GM18526 (cell line): ENCODE results near the gene TEX52.

ENCODE experiments used
- POLR2A ChIP-seq: IDR thresholded peaks from 3 replicates; pipeline ENCODE4 v1.6.1; 2011; ENCODE audit not compliant: insufficient read length; ENCODE audit errors: extremely low read depth

The TEX52 gene

DNA sequence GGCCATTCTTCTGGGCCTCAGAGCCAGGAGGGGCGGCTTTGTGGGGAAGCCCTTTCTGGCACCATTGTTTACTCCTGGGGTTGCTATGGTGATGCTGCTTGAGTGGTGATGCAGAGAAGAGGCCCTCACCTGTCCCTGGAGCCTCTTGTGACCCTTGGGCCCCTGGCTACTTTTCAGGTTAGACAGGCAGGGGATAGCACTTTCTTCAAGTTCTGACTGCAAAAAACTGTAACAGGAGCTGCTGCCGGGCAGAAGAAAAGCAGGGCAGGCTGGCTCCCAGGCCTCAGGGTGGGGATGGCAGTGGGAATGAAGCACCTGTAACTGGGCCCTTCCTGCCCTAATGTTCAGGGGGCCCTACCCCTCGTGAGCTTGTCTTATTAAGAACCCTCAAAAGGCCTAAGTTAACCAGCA, at the start of gene TEX52:
TSS of gene TEX52 (minus strand) at position 19 of the 411 bp plus-strand sequence. CDS start at position 6, 13 bp downstream.
- no peak for TF ChIP-seq POLR2A

DNA sequence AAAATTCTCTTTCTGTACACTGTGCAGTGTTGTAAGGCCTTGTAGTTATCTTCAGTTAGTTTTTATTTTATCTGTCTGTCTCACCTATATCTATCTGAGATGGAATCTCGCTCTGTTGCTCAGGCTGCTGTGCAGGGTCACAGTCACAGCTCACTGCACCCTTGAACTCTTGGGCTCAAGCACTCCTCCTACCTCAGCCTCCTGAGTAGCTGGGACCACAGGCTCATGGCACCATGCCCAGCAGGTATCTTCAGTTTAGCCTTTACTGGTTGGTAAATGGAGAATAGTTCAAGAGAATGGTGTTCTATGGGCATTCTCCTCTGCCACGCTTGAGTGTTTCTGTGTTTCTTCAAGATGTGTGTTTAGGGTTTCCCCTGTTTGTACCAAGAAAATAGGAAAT, 47.4 kb upstream of the TEX52 start:
- no peak for TF ChIP-seq POLR2A

DNA sequence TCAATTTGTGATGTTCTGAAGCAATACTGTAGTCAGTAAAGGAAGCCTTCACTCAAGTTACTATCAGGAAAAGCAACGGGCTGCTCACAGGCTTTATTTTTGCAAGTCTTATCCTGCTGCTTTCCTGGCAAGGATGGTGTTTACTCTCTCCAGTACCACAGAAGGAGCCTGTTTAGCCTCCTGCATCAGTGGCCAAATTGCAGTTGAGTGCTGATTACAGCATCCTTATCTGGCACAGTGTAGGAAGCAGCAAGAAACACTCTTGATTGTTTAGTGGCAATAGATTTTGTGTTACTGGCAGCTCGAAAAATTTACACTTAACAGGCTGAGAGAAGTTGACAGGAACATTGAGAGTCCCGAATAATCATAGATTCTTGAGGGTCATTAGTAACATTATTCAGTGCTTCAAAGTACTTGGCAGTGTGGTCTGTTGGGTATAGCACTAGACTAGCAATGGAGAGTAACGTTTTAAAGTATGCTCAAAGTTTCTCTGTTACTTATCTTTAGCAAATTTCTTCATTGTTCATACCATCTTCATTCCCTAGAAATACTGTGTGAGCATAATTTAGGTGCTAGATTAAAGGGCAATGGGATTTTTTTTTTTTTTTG, 45.5 kb upstream of the TEX52 start:
- no peak for TF ChIP-seq POLR2A

DNA sequence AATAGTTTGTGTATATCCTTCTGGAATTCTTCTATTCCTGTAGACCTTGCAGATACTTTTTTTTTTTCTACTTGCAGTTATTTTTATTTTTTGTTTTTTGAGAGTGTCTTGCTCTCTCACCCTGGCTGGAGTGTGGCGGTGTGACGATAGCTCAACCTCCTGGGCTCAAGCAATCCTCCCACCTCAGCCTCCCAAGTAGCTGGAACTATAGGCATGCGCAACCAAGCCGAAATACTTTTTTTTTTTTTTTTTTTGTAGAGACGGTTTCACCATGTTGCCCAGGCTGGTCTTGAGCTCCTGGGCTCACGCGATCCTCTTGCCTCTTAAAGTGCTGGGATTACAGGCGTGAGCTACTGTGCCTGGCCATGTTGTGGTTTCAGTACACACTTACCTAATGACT, 43.8 kb upstream of the TEX52 start:
- no peak for TF ChIP-seq POLR2A

DNA sequence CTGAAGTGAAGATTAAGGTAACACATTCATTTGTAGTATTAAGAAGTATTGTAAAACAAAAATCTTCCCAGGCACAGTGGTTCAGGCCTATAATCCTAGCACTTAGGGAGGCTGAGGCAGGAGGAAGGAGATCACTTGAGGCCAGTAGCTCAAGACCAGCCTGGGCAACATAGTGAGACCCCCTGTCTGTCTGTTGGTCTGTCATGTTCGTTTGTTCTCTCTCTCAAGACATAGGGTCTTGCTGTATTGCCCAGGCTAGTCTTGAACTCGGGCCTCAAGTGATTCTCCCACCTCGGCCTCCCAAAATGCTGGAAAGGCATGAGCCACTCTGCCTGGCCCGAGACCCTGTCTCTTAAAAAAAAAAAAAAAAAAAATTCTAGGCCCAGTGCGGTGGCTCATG, 40.6 kb upstream of the TEX52 start:
- TF ChIP-seq POLR2A = no peak

DNA sequence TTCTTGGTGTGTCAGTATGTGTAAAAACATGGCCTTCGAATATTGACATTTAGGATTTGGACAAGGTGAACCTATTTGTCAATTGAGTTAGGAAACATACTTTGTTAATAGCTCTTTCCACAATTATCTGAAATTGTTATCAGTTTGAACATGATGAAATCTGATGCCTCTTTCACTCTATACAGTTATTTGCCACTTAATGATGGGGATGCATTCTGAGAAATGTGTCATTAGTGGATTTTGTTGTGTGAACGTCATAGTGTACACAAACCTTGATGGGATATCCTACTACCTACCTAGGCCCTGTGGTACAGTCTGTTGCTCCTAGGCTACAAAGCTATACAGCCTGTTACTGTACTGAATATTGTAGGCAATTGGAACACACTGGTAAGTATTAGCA, 38.7 kb upstream of the TEX52 start:
- no peak for TF ChIP-seq POLR2A

DNA sequence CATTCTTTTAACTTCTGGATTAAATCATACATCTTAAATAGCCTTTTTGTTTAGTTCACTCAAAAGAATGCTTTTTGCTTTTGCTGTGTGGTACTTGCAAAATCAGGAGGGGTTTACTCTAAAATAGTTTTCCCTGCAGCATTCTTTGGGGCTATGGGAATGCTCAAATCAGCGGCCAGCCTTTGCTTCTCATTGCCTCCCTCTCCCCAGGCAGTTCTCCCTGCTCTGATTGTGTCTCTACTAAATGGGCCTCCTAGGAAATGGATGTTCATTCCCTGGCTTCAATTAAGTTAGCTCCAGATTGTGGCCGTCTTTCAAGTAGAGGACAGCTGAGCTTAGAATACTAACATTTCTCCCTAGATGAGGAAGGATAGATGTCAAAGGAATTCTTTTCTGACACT, 38.2 kb upstream of the TEX52 start:
- no peak for TF ChIP-seq POLR2A

DNA sequence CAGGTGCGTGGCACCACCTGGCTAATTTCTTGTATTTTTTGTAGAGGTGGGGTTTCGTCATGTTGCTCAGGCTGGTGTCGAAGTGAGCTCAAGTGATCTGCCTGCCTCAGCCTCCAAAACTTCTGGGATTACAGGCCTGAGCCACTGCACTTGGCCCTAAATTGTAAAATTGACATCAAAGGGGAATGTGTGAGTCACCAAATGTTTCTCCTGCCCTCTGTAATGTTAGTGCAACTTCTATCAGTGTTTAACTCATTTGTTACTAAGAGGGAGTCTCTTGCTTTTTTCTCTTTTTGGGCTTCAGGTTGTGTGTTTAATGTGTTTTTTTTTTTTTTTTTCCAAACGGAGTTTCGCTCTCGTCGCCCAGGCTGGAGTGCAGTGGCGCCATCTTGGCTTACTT, 36.2 kb upstream of the TEX52 start:
- TF ChIP-seq POLR2A = no peak

DNA sequence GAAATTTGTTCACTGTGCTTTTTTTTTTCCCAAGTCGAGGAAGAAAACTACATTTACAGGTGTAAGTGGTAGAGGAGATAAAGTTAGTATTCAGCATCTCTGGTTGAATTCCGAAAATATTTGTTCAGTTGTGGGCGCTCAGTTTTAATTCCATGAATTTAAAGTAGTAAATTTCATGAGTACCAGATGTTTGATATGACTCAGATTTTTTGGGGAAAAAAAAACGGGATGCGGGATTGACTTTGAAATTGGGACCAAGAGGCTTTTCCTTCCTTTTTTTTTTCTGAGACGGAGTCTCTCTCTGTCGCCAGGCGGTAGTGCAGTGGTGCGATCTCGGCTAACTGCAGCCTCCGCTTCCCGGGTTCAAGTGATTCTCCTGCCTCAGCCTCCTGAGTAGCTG, 35.4 kb upstream of the TEX52 start:
- no peak for TF ChIP-seq POLR2A

DNA sequence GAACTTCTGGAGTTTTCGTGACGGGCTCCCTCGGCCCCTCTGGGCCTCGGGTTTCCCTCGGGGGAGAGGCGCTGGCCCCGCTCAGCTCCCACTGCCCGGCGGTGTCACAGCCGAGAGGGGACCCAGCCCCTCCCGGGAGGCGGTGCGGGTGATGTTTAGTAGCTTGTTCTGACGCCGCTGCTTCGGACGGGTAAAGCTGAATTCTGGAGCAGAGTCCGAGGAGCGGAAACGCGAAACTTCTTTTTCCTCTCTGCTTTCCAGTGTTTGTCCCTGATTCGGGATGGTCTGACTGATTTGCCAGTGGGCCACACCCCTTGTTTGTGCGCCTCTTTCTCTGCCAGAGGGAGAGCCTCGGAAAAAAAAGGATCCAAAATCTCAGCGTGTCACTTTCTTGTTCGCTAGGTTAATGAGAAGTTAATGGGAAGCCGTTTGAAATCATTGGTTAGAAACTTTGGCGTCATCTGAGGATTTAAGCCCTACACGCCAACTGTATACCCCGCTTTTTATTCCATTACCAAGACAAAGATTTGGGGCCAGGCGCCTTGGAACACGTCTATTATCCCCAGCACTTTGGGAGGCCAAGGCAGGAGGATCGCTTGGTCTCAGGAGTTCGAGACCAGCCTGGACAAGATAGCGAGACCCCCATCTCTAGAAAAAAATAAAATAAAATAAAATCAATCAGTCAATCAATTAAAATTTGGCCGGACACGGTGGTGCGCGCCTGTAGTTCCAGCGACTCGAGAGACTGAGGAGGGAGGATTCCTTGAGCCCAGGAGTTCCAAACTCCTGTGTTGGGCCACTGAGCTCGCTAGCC, 34.6 kb upstream of the TEX52 start:
- no peak for TF ChIP-seq POLR2A

DNA sequence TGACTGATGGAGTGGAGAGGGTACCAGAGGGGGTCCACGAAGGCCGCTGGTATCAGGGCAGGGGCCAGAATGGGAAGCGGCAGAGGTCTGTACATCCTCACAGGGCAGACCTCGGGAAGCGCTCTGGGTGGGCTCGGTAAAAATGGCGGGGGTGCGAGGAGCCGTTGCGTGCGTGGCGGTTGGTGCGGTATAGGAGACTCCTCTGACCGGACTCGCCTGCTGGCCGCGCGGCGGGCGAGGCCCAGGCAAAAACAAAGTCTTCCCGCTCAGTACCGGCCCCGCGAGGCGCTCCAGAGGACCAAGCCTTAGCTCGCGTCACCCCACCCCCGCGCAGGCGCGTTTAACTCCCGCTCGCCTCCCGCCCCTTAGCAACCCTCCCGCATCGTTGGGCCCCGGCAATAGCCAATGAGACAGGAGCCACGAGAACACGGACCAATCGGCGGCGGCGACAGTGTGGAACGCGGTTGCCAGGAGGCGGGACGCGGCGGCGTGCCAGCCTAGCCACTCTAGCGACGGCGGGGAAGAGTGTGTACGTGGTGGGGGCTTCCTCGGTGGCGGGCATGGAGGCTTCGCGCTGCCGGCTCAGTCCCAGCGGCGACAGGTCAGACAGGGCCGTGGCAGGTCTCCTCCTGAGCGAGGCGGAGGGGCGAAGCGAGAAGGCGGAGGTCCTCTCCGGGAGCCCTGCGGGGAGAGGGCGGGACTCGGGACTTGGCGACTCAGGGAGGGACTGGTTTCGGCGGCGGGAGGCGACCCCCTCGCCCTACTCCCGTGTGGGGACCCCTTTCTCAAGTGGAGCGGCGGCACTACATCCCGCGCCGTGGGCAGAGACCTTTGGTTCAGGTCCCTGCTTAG, 33.8 kb upstream of the TEX52 start, which contains the start of gene TULP3:
TSS of gene TULP3 (plus strand) at position 504 of the 852 bp plus-strand sequence. CDS start at position 561, 57 bp downstream.
- peak; percentile 44 for TF ChIP-seq POLR2A

DNA sequence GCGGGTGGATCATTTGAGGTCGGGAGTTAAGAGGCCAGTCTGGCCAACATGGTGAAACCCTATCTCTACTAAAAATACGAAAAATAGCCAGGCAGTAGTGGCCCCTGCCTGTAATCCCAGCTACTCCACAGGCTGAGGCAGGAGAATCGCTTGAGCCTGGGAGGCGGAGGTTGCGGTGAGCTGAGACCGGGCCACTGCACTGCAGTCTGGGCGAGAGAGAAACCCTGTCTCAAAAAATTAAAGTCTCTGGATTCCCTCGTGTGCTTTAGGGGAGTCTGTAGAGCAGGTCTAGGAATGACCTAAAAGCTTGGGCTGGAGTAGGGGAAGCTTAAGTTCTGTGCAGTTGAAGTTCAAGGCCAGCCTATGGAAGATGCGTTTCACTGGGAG, 33.2 kb upstream of the TEX52 start:
- no peak for TF ChIP-seq POLR2A

DNA sequence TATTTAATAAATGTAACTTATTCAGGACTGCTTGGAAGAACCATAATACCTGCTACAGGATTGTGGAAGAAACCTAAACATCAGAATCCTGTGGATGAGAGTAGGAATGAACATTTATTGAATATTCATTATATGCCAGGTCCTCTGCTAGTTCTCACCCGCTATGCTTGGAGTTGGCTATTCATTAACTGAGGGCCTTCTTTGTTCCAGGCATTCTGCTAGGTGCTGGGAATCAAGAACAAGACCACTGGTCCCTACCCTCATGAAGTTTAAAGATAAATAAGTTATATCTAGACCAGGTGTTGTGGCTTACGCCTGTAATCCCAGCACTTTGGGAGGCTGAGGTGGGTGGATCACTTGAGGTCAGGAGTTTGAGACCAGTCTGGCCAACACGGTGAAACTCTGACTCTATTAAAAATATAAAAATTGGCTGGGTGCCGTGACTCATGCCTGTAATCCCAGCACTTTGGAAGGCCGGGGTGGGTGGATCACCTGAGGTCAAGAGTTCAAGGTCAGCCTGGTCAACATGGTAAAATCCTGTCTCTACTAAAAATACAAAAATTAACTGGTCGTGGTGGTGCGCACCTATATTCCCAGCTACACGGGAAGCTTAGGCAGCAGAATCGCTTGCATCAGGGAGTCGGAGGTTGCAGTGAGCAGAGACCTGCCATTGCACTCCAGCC, 30.1 kb upstream of the TEX52 start:
- TF ChIP-seq POLR2A = no peak

DNA sequence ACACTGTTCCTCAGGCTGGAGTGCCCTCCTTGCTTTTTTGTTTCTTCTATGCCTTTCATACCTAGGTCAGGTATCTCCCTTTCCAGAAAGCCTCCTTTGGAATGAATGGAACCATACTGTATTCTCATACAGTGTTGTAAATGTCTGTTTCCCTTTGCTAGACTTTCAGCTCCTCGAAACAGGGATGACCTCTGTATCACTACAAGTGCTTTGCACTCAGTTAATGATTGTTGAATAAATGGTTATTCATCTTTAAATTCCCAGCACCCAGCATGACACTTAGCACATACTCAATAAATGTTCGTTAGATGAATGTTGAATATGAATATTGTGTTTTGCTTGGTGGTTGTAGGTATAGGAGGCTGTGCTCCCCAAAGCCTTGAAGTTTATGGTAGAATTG, 28.0 kb upstream of the TEX52 start:
- TF ChIP-seq POLR2A = no peak

DNA sequence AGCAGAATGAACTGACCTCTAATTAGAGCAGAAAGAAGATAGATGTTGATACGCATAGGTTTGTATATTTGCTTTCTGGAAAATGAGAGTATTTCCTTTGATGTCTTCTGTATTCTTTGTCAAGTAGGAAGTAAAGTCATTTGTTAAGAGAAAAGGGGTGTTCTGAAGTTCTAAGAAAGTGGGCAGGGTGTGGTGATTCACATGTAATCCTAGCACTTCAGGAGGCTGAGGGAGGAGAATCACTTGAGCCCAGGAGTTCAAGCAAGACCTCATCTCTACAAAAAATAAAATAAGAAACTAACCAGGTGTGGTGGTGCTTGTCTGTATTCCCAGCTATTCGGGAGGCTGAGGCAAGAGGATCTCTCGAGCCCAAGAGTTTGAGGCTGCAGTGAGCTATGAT, 23.0 kb upstream of the TEX52 start:
- TF ChIP-seq POLR2A = no peak

DNA sequence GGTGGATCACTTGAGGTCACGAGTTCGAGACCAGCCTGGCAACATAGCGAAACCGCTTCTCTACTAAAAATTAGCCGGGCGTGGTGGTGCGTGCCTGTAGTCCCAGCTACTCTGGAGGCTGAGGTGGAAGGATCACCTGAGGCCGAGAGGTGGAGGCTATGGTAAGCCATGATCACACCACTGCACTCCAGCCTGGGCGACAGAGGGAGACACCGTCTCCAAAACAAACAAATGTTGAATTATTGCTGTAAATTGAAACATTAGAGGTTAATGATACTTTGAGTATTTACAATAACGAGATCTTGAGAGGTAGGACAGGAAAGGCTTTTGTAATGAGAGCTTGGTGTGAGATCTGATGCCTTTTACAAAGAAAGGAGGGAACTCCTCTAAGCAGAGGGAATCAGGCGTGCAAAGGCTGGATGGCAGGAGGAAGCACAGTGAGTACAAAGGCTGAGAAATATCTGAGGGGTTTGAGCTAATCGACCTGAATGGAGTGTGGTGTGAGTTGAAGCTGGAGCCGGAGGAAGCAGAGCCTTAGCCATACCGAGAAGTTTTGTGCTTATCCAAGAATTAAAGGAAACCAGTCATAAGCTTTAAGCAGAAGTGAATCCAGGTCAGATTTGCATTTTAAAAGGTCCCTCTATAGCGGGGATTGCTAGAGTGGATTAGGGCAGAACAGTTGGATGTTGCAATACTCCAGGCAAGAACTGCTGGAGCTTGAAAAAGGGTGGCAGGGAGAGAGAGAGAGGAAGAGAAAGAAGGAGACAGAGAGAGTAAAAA, 21.3 kb upstream of the TEX52 start:
- no peak for TF ChIP-seq POLR2A
